GM12874 (cell line): ENCODE measurements around the gene ATP2A3.

ENCODE experiments used
- TF ChIP-seq, protein P1 (sequence below): IDR thresholded peaks from 2 replicates; pipeline ENCODE4 v1.5.1; 2011; ENCODE audit warnings: low read depth, mild to moderate bottlenecking, control low read depth, low read length, moderate library complexity; ENCODE audit not compliant: insufficient read depth

The ATP2A3 gene

GRCh38 chr17:3964203-3965117 is at the start of gene ATP2A3:
ATP2A3 (minus strand) TSS chr17:3964437; CDS start chr17:3964291, 146 bp downstream.
- TF ChIP-seq, protein P1, sequence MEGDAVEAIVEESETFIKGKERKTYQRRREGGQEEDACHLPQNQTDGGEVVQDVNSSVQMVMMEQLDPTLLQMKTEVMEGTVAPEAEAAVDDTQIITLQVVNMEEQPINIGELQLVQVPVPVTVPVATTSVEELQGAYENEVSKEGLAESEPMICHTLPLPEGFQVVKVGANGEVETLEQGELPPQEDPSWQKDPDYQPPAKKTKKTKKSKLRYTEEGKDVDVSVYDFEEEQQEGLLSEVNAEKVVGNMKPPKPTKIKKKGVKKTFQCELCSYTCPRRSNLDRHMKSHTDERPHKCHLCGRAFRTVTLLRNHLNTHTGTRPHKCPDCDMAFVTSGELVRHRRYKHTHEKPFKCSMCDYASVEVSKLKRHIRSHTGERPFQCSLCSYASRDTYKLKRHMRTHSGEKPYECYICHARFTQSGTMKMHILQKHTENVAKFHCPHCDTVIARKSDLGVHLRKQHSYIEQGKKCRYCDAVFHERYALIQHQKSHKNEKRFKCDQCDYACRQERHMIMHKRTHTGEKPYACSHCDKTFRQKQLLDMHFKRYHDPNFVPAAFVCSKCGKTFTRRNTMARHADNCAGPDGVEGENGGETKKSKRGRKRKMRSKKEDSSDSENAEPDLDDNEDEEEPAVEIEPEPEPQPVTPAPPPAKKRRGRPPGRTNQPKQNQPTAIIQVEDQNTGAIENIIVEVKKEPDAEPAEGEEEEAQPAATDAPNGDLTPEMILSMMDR = no peak

DNA sequence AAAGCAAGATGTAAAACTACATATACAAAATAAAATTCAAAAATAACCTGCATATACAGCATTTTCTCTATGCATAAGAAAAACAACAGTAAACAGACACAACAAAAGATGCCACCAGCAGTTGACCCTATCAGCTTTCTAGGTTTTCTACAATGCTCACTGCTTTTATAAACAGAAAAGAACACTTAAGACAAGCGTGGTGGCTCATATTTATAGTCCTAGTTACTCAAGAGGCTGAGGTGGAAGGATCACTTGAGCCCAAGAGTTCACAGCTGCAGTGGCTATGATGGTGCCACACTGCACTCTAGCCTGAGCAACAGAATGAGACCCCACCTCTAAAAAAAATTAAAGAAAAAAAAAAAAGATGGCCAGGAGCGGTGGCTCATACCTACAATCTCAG is 46.5 kb upstream of the ATP2A3 start:
- TF ChIP-seq, protein P1 = no peak

GRCh38 chr17:4009186-4009785 is 45.0 kb upstream of the ATP2A3 start:
- TF ChIP-seq, protein P1 = no peak

DNA sequence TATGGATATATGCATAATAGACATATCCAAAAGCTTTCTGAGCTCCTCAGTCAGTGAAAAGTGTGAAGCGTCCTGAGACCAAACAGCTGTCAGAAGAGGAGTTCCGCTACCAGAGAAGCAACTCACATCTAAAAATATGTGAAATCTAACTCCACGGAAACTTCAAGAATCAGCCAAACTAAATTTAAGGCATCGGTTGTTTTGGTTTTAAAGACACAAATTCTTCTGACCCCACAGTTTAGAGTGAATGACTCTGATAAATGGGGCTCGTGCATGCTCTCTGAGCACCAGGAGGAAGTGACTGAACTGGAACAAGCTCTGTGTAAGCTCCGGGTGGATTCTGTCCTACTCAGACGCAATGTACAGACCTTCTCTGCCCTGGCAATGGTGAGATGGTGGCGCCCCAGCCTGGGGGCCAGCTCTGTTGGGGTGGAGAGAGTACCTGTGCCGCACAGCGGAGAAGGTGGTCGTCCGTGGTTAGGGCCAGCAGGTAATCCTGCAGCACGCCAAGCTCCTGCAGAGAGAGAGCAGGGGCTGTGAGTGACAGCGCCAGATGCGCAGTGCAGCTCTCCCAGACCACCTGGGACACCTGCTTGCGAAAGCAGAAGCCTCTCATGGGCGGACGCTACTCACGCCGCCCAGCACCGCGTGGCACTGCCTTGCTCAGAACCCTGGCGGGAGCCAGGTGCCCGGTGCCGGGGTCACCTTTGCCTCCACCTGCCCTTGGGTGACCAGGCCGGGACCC is 44.4 kb upstream of the ATP2A3 start:
- TF ChIP-seq, protein P1 = no peak

- TF ChIP-seq, protein P1 = no peak
Measured at GRCh38 chr17:4008082-4008435, 43.8 kb upstream of the ATP2A3 start.

DNA sequence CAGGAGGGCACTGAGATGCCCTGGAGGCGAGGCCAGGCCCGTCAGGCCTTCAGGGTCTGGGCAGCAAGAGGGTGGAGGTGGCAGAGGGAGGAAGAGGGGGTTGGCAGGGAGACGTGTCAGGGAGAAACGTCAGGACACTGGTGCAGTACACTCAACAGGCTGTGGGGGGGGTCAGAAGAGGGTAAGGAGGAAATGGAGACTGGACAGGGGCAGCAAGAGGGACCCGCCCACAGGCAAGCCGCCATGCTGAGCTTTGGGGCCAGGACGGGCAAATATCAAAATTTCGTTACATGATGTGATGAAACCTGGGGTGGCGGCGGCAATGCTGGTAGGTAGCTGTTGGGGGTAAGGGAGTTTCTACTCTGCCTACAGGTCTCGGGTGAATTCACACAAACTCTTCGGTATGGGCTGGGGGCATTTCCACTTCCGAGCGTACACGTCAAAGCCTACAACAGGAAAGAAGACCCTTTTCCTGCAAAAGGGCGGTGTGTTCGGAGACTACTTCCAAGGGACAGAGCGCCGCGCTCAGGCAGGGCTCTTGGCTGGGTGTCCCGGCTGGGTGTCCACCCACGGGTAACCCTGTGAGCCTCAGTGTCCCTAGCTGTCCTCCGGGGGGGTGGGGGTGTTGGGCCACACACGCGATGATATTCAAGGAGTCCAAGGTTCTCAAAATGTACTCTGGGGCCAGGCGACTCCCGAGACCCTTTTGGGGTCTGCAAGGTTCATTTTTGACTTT is 43.3 kb upstream of the ATP2A3 start:
- TF ChIP-seq, protein P1 = no peak

DNA sequence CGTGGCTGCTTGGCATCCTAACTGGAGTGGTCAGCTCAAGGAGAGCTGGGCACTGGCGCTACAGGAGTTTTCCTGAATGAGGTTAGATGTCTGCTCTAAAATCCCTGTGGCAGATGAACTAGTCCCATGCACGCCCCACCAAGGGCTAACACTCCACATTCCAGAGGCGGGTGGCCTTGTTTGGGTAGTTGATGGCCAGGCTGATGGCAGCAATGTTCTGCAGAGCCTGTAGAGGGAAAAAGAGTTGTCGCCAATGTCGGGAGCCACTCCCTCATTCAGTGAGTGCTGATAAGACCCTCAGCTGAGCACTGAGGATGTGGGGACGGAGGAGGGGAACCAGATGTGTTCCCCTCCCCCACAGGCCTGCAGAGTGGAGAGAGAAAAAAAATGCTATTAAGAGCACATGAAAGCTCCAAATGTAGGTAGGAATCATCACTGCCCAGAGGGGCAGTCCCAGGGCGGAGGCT is 42.5 kb upstream of the ATP2A3 start:
- TF ChIP-seq, protein P1 = no peak
